Stimulated activated memory B cell treated with anti-CD40 and anti-IgM and Interleukin-4, amounts not matched to agents 10 μg/mL and 1 μg/mL and 100 μg/mL, for 72 hours (primary cell): ENCODE measurements around the gene MRPS35.

Source experiments
- ATAC-seq: fragments of 150-1000 bp; cut with Tn5 transposase; 2 replicates; pipeline ENCODE4 v1.10.0; 2021
- H3K27ac Mint-ChIP-seq: one replicate; pipeline ENCODE4 v1.8.0; 2022; ENCODE audit warnings: mild to moderate bottlenecking, mixed read lengths
- H3K27me3 Mint-ChIP-seq: one replicate; pipeline ENCODE4 v1.8.0; 2022; ENCODE audit warnings: mixed read lengths
- H3K36me3 Mint-ChIP-seq: one replicate; pipeline ENCODE4 v1.8.0; 2022; ENCODE audit warnings: mixed read lengths
- H3K4me1 Mint-ChIP-seq: one replicate; pipeline ENCODE4 v1.8.0; 2022; ENCODE audit warnings: mixed read lengths
- H3K4me3 Mint-ChIP-seq: one replicate; pipeline ENCODE4 v1.8.0; 2022; ENCODE audit warnings: mild to moderate bottlenecking, moderate library complexity, mixed read lengths
- H3K9me3 Mint-ChIP-seq: one replicate; pipeline ENCODE4 v1.8.0; 2022; ENCODE audit warnings: mixed read lengths

MRPS35 gene

GRCh38 chr12:27710592-27711316 is at the start of gene MRPS35:
MRPS35 (plus strand) TSS chr12:27710832; CDS start chr12:27710844, 12 bp downstream.
- H3K9me3 Mint-ChIP-seq = no peaks in the 10 kb centered on the region
- H3K27ac Mint-ChIP-seq = peak within 1 kb of the TSS; percentile 94
- H3K27me3 Mint-ChIP-seq = no peaks in the 10 kb centered on the region
- peaks cover 24% of the 10 kb centered on the region for H3K4me1 Mint-ChIP-seq
- H3K4me3 Mint-ChIP-seq = peak within 1 kb of the TSS; percentile 93
- no peaks in the 10 kb centered on the region for H3K36me3 Mint-ChIP-seq
- peak; percentile 99 for ATAC-seq

- Mint-ChIP-seq H3K36me3 (no peaks in the 10 kb centered on the region), H3K9me3 (no peaks in the 10 kb centered on the region), H3K27ac (no peak overlapping the region), H3K4me3 (no peak overlapping the region), H3K27me3 (no peaks in the 10 kb centered on the region), H3K4me1 (no peaks in the 10 kb centered on the region)
- no peak for ATAC-seq
Measured at GRCh38 chr12:27665704-27666103, 44.9 kb upstream of the MRPS35 start.

GRCh38 chr12:27666510-27666909 is 44.1 kb upstream of the MRPS35 start:
- Mint-ChIP-seq H3K4me1 (no peaks in the 10 kb centered on the region), H3K27ac (no peak overlapping the region), H3K27me3 (no peaks in the 10 kb centered on the region), H3K4me3 (no peak overlapping the region), H3K36me3 (no peaks in the 10 kb centered on the region), H3K9me3 (no peaks in the 10 kb centered on the region)
- ATAC-seq = no peak

GRCh38 chr12:27667540-27667939 is 43.1 kb upstream of the MRPS35 start:
- no peaks in the 10 kb centered on the region for H3K9me3 Mint-ChIP-seq
- H3K36me3 Mint-ChIP-seq = no peaks in the 10 kb centered on the region

GRCh38 chr12:27672051-27672450 is 38.6 kb upstream of the MRPS35 start:
- no peaks in the 10 kb centered on the region for H3K27me3 Mint-ChIP-seq
- no peaks in the 10 kb centered on the region for H3K4me1 Mint-ChIP-seq
- H3K4me3 Mint-ChIP-seq = no peak overlapping the region
- no peaks in the 10 kb centered on the region for H3K9me3 Mint-ChIP-seq
- no peak overlapping the region for H3K27ac Mint-ChIP-seq
- no peak for ATAC-seq
- no peaks in the 10 kb centered on the region for H3K36me3 Mint-ChIP-seq

More at GRCh38 chr12:27667540-27667939, 43.1 kb upstream of the MRPS35 start:
- ATAC-seq = peak; percentile 34
- Mint-ChIP-seq H3K27me3 (no peaks in the 10 kb centered on the region), H3K4me3 (no peak overlapping the region), H3K4me1 (no peaks in the 10 kb centered on the region), H3K27ac (no peak overlapping the region)

- no peaks in the 10 kb centered on the region for H3K27me3 Mint-ChIP-seq
Measured at GRCh38 chr12:27672643-27673042, 38.0 kb upstream of the MRPS35 start.

GRCh38 chr12:27673101-27673718 is 37.4 kb upstream of the MRPS35 start:
- no peaks in the 10 kb centered on the region for H3K9me3 Mint-ChIP-seq
- ATAC-seq = no peak
- H3K27ac Mint-ChIP-seq = no peak overlapping the region
- no peak overlapping the region for H3K4me3 Mint-ChIP-seq
- no peaks in the 10 kb centered on the region for H3K36me3 Mint-ChIP-seq
- no peaks in the 10 kb centered on the region for H3K27me3 Mint-ChIP-seq
- H3K4me1 Mint-ChIP-seq = no peaks in the 10 kb centered on the region

More at GRCh38 chr12:27672643-27673042, 38.0 kb upstream of the MRPS35 start:
- Mint-ChIP-seq H3K4me3 (no peak overlapping the region), H3K4me1 (no peaks in the 10 kb centered on the region), H3K27ac (no peak overlapping the region), H3K9me3 (no peaks in the 10 kb centered on the region), H3K36me3 (no peaks in the 10 kb centered on the region)
- no peak for ATAC-seq

GRCh38 chr12:27674989-27675388 is 35.6 kb upstream of the MRPS35 start:
- H3K36me3 Mint-ChIP-seq = peaks cover 4% of the 10 kb centered on the region
- ATAC-seq = no peak
- H3K27me3 Mint-ChIP-seq = no peaks in the 10 kb centered on the region
- H3K27ac Mint-ChIP-seq = no peak overlapping the region
- no peak overlapping the region for H3K4me3 Mint-ChIP-seq
- H3K4me1 Mint-ChIP-seq = no peaks in the 10 kb centered on the region
- no peaks in the 10 kb centered on the region for H3K9me3 Mint-ChIP-seq

GRCh38 chr12:27680619-27681018 is 30.0 kb upstream of the MRPS35 start:
- H3K9me3 Mint-ChIP-seq = no peaks in the 10 kb centered on the region

GRCh38 chr12:27682534-27682933 is 28.1 kb upstream of the MRPS35 start:
- Mint-ChIP-seq H3K4me3 (no peak overlapping the region), H3K27ac (no peak overlapping the region), H3K36me3 (peaks cover 7% of the 10 kb centered on the region), H3K4me1 (no peaks in the 10 kb centered on the region), H3K9me3 (no peaks in the 10 kb centered on the region), H3K27me3 (no peaks in the 10 kb centered on the region)
- no peak for ATAC-seq

More at GRCh38 chr12:27680619-27681018, 30.0 kb upstream of the MRPS35 start:
- Mint-ChIP-seq H3K4me3 (no peak overlapping the region), H3K36me3 (peaks cover 7% of the 10 kb centered on the region), H3K27me3 (no peaks in the 10 kb centered on the region), H3K4me1 (no peaks in the 10 kb centered on the region), H3K27ac (no peak overlapping the region)
- no peak for ATAC-seq

GRCh38 chr12:27685274-27685673 is 25.4 kb upstream of the MRPS35 start:
- Mint-ChIP-seq H3K27me3 (no peaks in the 10 kb centered on the region), H3K4me1 (peaks cover 6% of the 10 kb centered on the region), H3K4me3 (no peak overlapping the region), H3K36me3 (no peaks in the 10 kb centered on the region), H3K9me3 (no peaks in the 10 kb centered on the region), H3K27ac (no peak overlapping the region)
- no peak for ATAC-seq

- peaks cover 6% of the 10 kb centered on the region for H3K4me1 Mint-ChIP-seq
- ATAC-seq = no peak
- no peaks in the 10 kb centered on the region for H3K27me3 Mint-ChIP-seq
- no peaks in the 10 kb centered on the region for H3K9me3 Mint-ChIP-seq
- H3K36me3 Mint-ChIP-seq = no peaks in the 10 kb centered on the region
- H3K27ac Mint-ChIP-seq = no peak overlapping the region
- no peak overlapping the region for H3K4me3 Mint-ChIP-seq
Measured at GRCh38 chr12:27686147-27686546, 24.5 kb upstream of the MRPS35 start.

- no peaks in the 10 kb centered on the region for H3K27me3 Mint-ChIP-seq
- H3K4me1 Mint-ChIP-seq = peaks cover 6% of the 10 kb centered on the region
- H3K36me3 Mint-ChIP-seq = no peaks in the 10 kb centered on the region
- no peak overlapping the region for H3K4me3 Mint-ChIP-seq
- no peaks in the 10 kb centered on the region for H3K9me3 Mint-ChIP-seq
- ATAC-seq = no peak
- H3K27ac Mint-ChIP-seq = no peak overlapping the region
Measured at GRCh38 chr12:27688671-27689070, 22.0 kb upstream of the MRPS35 start.

- Mint-ChIP-seq H3K27me3 (no peaks in the 10 kb centered on the region), H3K36me3 (no peaks in the 10 kb centered on the region), H3K27ac (no peak overlapping the region), H3K4me3 (no peak overlapping the region), H3K9me3 (no peaks in the 10 kb centered on the region), H3K4me1 (peaks cover 6% of the 10 kb centered on the region)
- peak; percentile 63 for ATAC-seq
Measured at GRCh38 chr12:27689558-27690180, 21.0 kb upstream of the MRPS35 start.

- no peak overlapping the region for H3K27ac Mint-ChIP-seq
- ATAC-seq = no peak
- peaks cover 10% of the 10 kb centered on the region for H3K27me3 Mint-ChIP-seq
- H3K4me3 Mint-ChIP-seq = no peak overlapping the region
- no peaks in the 10 kb centered on the region for H3K9me3 Mint-ChIP-seq
- no peaks in the 10 kb centered on the region for H3K36me3 Mint-ChIP-seq
- H3K4me1 Mint-ChIP-seq = peaks cover 6% of the 10 kb centered on the region
Measured at GRCh38 chr12:27693403-27693802, 17.2 kb upstream of the MRPS35 start.
